ENCODE results near the gene CCL22.

Gene CCL22

GRCh38 chr16:57314161-57314785 lies 44.3 kb upstream of the CCL22 start:
- Histone ChIP-seq H3K4me1 (ENCODE audit: insufficient read depth, low read length, poor library complexity, severe bottlenecking) (no peaks in the 10 kb centered on the region), H3K9me2 (replicated peaks; ENCODE audit: low read depth, low read length) (no peaks in the 10 kb centered on the region), H3K9me3 (ENCODE audit: insufficient read depth, low read depth, low read length) (no peaks in the 10 kb centered on the region), H3F3A (ENCODE audit: low read depth) (no peaks in the 10 kb centered on the region), H3K4me2 (ENCODE audit: low read depth, low read length, poor library complexity, severe bottlenecking) (no peak overlapping the region), H3K79me2 (ENCODE audit: insufficient read depth, low read length) (no peaks in the 10 kb centered on the region), H2AFZ (ENCODE audit: low read length) (peak overlapping the region; percentile 76; the same call in 1 of the 2 replicates), H4K20me1 (ENCODE audit: insufficient read depth, low read length, poor library complexity, severe bottlenecking) (no peaks in the 10 kb centered on the region), H3K27me3 (ENCODE audit: insufficient read depth, low read length, poor library complexity, severe bottlenecking) (no peaks in the 10 kb centered on the region), H3K36me3 (ENCODE audit: insufficient read depth, low read length) (no peaks in the 10 kb centered on the region), H3K4me3 (ENCODE audit: low read length, poor library complexity, severe bottlenecking) (no peak overlapping the region), H3K9ac (ENCODE audit: low read depth, low read length, poor library complexity, severe bottlenecking) (no peak overlapping the region)
- TF ChIP-seq EZH2phosphoT487 (IDR thresholded peaks at IDR 0.05; ENCODE audit: borderline replicate concordance), result no peak
- TF ChIP-seq, protein P1, sequence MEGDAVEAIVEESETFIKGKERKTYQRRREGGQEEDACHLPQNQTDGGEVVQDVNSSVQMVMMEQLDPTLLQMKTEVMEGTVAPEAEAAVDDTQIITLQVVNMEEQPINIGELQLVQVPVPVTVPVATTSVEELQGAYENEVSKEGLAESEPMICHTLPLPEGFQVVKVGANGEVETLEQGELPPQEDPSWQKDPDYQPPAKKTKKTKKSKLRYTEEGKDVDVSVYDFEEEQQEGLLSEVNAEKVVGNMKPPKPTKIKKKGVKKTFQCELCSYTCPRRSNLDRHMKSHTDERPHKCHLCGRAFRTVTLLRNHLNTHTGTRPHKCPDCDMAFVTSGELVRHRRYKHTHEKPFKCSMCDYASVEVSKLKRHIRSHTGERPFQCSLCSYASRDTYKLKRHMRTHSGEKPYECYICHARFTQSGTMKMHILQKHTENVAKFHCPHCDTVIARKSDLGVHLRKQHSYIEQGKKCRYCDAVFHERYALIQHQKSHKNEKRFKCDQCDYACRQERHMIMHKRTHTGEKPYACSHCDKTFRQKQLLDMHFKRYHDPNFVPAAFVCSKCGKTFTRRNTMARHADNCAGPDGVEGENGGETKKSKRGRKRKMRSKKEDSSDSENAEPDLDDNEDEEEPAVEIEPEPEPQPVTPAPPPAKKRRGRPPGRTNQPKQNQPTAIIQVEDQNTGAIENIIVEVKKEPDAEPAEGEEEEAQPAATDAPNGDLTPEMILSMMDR (conservative IDR thresholded peaks at IDR 0.05; ENCODE audit: low read length), result no peak

- H3K27me3 ChIP-seq (ENCODE audit: insufficient read depth, low read length, poor library complexity, severe bottlenecking), result no peaks in the 10 kb centered on the region
- H3K9me3 ChIP-seq (ENCODE audit: insufficient read depth, low read depth, low read length), result no peaks in the 10 kb centered on the region
- no peaks in the 10 kb centered on the region for H4K20me1 ChIP-seq (ENCODE audit: insufficient read depth, low read length, poor library complexity, severe bottlenecking)
- no peak overlapping the region for H2AFZ ChIP-seq (ENCODE audit: low read length)
- no peak overlapping the region for H3K4me3 ChIP-seq (ENCODE audit: low read length, poor library complexity, severe bottlenecking)
- no peaks in the 10 kb centered on the region for H3K9me2 ChIP-seq (replicated peaks; ENCODE audit: low read depth, low read length)
- no peak for TF ChIP-seq EZH2phosphoT487 (IDR thresholded peaks at IDR 0.05; ENCODE audit: borderline replicate concordance)
- TF ChIP-seq, protein P1 (conservative IDR thresholded peaks at IDR 0.05; ENCODE audit: low read length), result no peak
- H3F3A ChIP-seq (ENCODE audit: low read depth), result no peaks in the 10 kb centered on the region
- H3K79me2 ChIP-seq (ENCODE audit: insufficient read depth, low read length), result no peaks in the 10 kb centered on the region
- H3K4me2 ChIP-seq (ENCODE audit: low read depth, low read length, poor library complexity, severe bottlenecking), result no peak overlapping the region
- H3K36me3 ChIP-seq (ENCODE audit: insufficient read depth, low read length), result no peaks in the 10 kb centered on the region
- H3K9ac ChIP-seq (ENCODE audit: low read depth, low read length, poor library complexity, severe bottlenecking), result no peak overlapping the region
- no peaks in the 10 kb centered on the region for H3K4me1 ChIP-seq (ENCODE audit: insufficient read depth, low read length, poor library complexity, severe bottlenecking)
Measured at GRCh38 chr16:57315416-57315815, 43.2 kb upstream of the CCL22 start.

DNA sequence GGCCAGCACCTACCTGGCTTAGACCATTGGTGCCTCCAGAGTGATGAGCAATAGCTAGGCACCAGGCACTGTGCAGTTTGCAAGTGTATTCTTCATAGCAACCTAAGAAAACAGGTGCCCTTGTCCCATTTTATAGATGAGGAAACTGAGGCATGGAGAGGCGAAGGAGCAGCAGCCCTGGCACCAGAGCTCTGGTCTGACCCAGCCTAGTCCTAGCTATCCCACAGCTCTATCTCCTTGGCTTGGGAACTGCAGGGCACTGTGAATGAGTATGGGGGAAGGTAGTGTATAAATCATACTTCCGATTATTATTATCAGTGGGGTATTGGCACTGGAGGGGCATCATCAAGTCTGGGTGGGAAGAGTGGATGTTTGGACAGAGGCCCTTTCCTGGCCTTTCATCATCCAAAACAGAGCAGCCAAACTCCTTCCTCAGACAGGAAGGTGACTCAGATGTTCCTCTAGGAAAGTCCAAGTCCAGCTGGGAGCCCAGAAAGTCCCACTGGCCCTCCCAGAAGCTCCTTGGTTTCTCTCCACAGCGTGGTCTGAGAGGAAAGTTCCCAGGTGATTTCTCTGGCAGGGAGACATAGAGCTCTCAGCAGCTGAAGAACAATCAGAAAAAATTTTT lies 42.1 kb upstream of the CCL22 start:
- H3K9me3 ChIP-seq (ENCODE audit: insufficient read depth, low read depth, low read length), result no peaks in the 10 kb centered on the region
- H3K4me2 ChIP-seq (ENCODE audit: low read depth, low read length, poor library complexity, severe bottlenecking), result no peak overlapping the region
- H2AFZ ChIP-seq (ENCODE audit: low read length), result no peak overlapping the region
- no peaks in the 10 kb centered on the region for H3F3A ChIP-seq (ENCODE audit: low read depth)
- H4K20me1 ChIP-seq (ENCODE audit: insufficient read depth, low read length, poor library complexity, severe bottlenecking), result no peaks in the 10 kb centered on the region
- no peak overlapping the region for H3K9ac ChIP-seq (ENCODE audit: low read depth, low read length, poor library complexity, severe bottlenecking)
- no peak for TF ChIP-seq EZH2phosphoT487 (IDR thresholded peaks at IDR 0.05; ENCODE audit: borderline replicate concordance)
- TF ChIP-seq, protein P1 (conservative IDR thresholded peaks at IDR 0.05; ENCODE audit: low read length), result no peak
- no peaks in the 10 kb centered on the region for H3K79me2 ChIP-seq (ENCODE audit: insufficient read depth, low read length)
- H3K27me3 ChIP-seq (ENCODE audit: insufficient read depth, low read length, poor library complexity, severe bottlenecking), result no peaks in the 10 kb centered on the region
- no peaks in the 10 kb centered on the region for H3K9me2 ChIP-seq (replicated peaks; ENCODE audit: low read depth, low read length)
- no peaks in the 10 kb centered on the region for H3K4me1 ChIP-seq (ENCODE audit: insufficient read depth, low read length, poor library complexity, severe bottlenecking)
- no peaks in the 10 kb centered on the region for H3K36me3 ChIP-seq (ENCODE audit: insufficient read depth, low read length)
- no peak overlapping the region for H3K4me3 ChIP-seq (ENCODE audit: low read length, poor library complexity, severe bottlenecking)
